HepG2 (cell line): ENCODE measurements around the gene RTEL1. TPM values are rescaled to one million over a fixed set of nuclear protein-coding genes. Genes with fewer than 3 reads are reported as not detected.

ENCODE experiments used
- ATAD3A ChIP-seq: sonication (generic); formaldehyde crosslinking; IDR thresholded peaks from 2 replicates; pipeline ENCODE4 v1.4.0; 2020; ENCODE audit warnings: missing genetic modification reagents
- GLMP ChIP-seq: sonication (generic); formaldehyde crosslinking; IDR thresholded peaks from 2 replicates; pipeline ENCODE4 v1.9.0; 2021; ENCODE audit warnings: missing genetic modification reagents, mild to moderate bottlenecking, borderline replicate concordance
- HDAC1 ChIP-seq: sonication (generic); formaldehyde crosslinking; IDR thresholded peaks from 2 replicates; pipeline ENCODE4 v1.5.1; 2020; ENCODE audit warnings: mild to moderate bottlenecking, missing genetic modification reagents
- UBTF ChIP-seq: sonication (generic); formaldehyde crosslinking; IDR thresholded peaks from 2 replicates; pipeline ENCODE4 v1.4.0; 2020; ENCODE audit warnings: mild to moderate bottlenecking, missing genetic modification reagents
- ZNF75D ChIP-seq: sonication (generic); formaldehyde crosslinking; IDR thresholded peaks from 2 replicates; pipeline ENCODE4 v1.8.1; 2023; ENCODE audit warnings: missing genetic modification reagents, mild to moderate bottlenecking, borderline replicate concordance
- ZNF782 ChIP-seq: sonication (generic); formaldehyde crosslinking; IDR thresholded peaks from 2 replicates; pipeline ENCODE4 v1.4.0; 2020; ENCODE audit warnings: missing genetic modification reagents, mild to moderate bottlenecking, borderline replicate concordance
- polyA plus RNA-seq, 8 experiments: library from polyadenylated mRNA; depleted of rRNA in 3 of 8; stranded (reverse) in 7 of 8; unstranded in 1 of 8; fragments of >200 nt; fragmentation: Illumina TruSeq in 4 of 8; extraction: Trizol in 4 of 8; gene quantifications; 2 replicates each; pipeline versions ENCODE4 v1.2.1 to v1.2.3, GENCODE V29; 2011 to 2016; ENCODE audit warnings: low read depth in 4 of 8, missing spikeins in 1 of 8, mixed read lengths in 1 of 8; ENCODE audit not compliant: insufficient read depth in 1 of 8
- total RNA-seq, 5 experiments: library from RNA; depleted of rRNA; stranded (reverse); fragments of >200 nt; fragmentation: Illumina TruSeq; extraction: Trizol; gene quantifications; 2 replicates each; pipeline ENCODE4 v1.2.3, GENCODE V29; 2016; ENCODE audit warnings: low read depth in 1 of 5
- TF ChIP-seq, protein P1 (sequence below): sonication (generic); formaldehyde crosslinking; IDR thresholded peaks from 2 replicates; pipeline ENCODE4 v1.4.0; 2020; ENCODE audit warnings: missing genetic modification reagents, mild to moderate bottlenecking, borderline replicate concordance
- TF ChIP-seq, protein P2 (sequence below): sonication (generic); formaldehyde crosslinking; IDR thresholded peaks from 2 replicates; pipeline ENCODE4 v1.5.0; 2020; ENCODE audit warnings: mild to moderate bottlenecking, missing genetic modification reagents, borderline replicate concordance
- TF ChIP-seq, protein P3 (sequence below): fragments of 450-650 bp; IDR thresholded peaks from 2 replicates; pipeline ENCODE4 v1.6.1; 2016

Gene RTEL1
- total and polyA plus RNA-seq, 2 of the 13 experiments (the other 11 are each of a cell fraction or from before 2014, with no cell fraction given), result 21.8 to 36.4 TPM

- no peak for TF ChIP-seq HDAC1
- no peak for TF ChIP-seq GLMP (CRISPR knock-in tag)
- peak; percentile 63 for TF ChIP-seq ZNF782 (CRISPR knock-in tag)
- TF ChIP-seq, protein P1, sequence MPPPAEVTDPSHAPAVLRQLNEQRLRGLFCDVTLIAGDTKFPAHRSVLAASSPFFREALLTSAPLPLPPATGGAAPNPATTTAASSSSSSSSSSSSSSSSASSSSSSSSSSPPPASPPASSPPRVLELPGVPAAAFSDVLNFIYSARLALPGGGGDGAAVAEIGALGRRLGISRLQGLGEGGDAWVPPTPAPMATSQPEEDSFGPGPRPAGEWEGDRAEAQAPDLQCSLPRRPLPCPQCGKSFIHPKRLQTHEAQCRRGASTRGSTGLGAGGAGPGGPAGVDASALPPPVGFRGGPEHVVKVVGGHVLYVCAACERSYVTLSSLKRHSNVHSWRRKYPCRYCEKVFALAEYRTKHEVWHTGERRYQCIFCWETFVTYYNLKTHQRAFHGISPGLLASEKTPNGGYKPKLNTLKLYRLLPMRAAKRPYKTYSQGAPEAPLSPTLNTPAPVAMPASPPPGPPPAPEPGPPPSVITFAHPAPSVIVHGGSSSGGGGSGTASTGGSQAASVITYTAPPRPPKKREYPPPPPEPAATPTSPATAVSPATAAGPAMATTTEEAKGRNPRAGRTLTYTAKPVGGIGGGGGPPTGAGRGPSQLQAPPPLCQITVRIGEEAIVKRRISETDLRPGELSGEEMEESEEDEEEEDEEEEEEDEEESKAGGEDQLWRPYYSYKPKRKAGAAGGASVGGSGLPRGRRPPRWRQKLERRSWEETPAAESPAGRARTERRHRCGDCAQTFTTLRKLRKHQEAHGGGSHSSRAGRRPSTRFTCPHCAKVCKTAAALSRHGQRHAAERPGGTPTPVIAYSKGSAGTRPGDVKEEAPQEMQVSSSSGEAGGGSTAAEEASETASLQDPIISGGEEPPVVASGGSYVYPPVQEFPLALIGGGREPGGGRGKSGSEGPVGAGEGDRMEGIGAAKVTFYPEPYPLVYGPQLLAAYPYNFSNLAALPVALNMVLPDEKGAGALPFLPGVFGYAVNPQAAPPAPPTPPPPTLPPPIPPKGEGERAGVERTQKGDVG (CRISPR knock-in tag), result peak; percentile 64
- TF ChIP-seq ZNF75D (CRISPR knock-in tag), result no peak
- TF ChIP-seq ATAD3A (CRISPR knock-in tag), result no peak
- TF ChIP-seq, protein P2, sequence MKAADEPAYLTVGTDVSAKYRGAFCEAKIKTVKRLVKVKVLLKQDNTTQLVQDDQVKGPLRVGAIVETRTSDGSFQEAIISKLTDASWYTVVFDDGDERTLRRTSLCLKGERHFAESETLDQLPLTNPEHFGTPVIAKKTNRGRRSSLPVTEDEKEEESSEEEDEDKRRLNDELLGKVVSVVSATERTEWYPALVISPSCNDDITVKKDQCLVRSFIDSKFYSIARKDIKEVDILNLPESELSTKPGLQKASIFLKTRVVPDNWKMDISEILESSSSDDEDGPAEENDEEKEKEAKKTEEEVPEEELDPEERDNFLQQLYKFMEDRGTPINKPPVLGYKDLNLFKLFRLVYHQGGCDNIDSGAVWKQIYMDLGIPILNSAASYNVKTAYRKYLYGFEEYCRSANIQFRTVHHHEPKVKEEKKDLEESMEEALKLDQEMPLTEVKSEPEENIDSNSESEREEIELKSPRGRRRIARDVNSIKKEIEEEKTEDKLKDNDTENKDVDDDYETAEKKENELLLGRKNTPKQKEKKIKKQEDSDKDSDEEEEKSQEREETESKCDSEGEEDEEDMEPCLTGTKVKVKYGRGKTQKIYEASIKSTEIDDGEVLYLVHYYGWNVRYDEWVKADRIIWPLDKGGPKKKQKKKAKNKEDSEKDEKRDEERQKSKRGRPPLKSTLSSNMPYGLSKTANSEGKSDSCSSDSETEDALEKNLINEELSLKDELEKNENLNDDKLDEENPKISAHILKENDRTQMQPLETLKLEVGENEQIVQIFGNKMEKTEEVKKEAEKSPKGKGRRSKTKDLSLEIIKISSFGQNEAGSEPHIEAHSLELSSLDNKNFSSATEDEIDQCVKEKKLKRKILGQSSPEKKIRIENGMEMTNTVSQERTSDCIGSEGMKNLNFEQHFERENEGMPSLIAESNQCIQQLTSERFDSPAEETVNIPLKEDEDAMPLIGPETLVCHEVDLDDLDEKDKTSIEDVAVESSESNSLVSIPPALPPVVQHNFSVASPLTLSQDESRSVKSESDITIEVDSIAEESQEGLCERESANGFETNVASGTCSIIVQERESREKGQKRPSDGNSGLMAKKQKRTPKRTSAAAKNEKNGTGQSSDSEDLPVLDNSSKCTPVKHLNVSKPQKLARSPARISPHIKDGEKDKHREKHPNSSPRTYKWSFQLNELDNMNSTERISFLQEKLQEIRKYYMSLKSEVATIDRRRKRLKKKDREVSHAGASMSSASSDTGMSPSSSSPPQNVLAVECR (CRISPR knock-in tag), result no peak; the same call in 1 of the 2 replicates
- TF ChIP-seq, protein P3, sequence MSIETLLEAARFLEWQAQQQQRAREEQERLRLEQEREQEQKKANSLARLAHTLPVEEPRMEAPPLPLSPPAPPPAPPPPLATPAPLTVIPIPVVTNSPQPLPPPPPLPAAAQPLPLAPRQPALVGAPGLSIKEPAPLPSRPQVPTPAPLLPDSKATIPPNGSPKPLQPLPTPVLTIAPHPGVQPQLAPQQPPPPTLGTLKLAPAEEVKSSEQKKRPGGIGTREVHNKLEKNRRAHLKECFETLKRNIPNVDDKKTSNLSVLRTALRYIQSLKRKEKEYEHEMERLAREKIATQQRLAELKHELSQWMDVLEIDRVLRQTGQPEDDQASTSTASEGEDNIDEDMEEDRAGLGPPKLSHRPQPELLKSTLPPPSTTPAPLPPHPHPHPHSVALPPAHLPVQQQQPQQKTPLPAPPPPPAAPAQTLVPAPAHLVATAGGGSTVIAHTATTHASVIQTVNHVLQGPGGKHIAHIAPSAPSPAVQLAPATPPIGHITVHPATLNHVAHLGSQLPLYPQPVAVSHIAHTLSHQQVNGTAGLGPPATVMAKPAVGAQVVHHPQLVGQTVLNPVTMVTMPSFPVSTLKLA, result no peak
- no peak for TF ChIP-seq UBTF
These were observed 79.0 kb downstream of the RTEL1 start (continued) for GRCh38 chr20:63736893-63737694.
